HG03442 (cell line): ENCODE data around the gene NHSL2.

Experiments
- ATAC-seq: cut with Tn5 transposase; IDR thresholded peaks from one replicate; pipeline ENCODE4 v1.9.1; 2021; ENCODE audit warnings: mild to moderate bottlenecking, moderate library complexity; ENCODE audit not compliant: unreplicated experiment

Gene NHSL2

DNA sequence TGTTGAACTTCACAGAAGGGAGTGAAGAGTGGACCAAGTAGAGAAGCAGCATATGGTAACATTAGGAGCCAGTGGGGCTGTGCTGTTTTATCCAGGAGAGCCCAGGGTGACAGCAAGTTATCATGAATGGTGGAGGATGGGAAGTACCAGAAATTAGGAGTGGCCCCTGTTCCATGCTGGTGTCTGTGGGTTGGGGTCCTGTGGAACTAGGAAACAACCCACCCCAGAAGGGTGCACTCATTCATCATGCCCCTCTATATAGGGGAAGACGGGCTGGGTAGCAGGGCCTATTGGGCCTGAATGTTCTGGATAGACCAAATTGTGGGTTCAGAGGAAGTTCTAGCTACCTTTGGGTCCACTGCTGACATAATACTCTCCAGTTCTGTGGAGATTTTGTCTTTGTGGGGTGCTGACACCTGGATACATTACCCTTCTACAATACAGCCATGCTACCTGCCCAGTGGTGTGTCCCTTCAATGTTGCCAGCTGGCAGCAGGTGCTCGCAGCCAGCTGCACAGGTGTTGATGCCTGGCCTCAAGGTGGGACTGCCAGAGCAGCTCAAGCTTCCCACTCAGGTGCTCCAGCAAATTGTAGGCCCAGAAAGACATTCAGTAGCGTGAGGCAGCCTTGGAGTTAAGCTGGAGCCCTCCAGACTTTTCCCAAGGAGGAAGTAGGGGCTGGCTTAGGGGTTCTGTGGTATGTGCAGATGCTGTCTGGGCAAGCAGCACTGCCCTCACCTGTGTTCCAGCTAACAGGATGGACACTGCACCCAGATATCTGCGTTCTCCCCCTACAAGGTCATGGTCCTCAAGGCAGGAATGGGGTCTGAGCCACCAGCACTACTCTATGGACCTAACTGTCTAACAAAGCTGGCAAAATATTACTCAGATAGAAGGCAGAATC lies 106.5 kb downstream of the NHSL2 start:
- no peak for ATAC-seq

DNA sequence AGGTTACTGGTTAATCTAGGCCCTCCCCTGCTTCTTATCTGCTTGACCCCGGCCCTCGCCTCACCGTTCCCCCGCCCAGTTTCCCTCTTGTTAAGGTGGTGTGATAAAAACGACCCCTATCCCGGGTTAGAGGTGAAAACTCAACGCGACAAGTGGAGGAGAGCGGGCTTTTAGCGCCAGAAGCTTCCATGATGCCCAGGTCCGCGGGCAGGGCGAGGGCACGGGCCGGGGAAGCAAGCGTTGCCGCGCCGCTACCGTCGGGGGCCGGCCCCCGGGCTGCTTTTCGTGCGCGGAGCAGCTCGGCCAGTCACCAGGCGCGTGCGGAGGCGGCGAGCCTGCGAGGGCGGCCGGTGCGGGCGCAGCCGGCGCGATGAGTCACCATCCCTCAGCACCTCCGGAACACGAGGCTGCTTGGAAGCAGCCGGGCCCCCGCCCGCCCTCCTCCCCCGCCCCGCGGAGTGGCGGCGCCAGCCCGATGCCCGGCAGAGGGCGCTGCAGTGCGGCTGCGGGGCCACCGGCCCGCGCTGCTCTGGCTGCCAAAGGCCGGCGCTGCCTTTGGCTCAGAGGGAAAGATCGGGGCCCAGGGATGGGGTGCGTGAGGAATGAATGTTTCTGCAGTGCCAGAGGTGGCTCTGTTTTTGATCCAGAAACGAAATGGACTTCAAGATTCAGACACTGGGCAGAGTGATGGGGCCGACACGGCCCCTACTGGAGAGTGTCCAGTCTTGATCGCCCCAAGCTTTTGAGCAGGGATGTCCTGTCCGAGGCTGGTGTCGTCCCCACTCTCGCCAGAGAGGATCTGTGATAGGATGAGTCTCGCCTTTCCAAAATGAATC lies 107.8 kb downstream of the NHSL2 start:
- peak; percentile 66 for ATAC-seq

DNA sequence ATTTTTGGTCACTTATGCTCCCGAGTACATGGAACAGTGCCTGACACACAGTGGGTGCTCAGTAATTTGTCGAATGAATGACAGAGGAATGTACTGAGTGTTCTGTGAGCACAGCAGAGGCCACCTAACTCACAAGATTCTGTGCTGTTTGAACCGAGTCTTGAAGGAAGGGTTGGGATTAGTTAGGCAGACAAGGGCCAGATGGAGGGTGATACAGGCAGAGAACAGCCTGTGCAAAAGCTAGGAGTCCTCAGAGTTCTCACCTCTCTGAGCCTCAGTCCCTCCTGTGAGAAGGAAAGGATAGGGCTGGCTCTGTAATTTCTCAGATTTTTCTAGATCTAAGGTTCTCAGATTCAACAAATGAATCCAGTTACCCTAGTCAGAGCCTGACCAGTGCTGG lies 108.8 kb downstream of the NHSL2 start:
- ATAC-seq: no peak

DNA sequence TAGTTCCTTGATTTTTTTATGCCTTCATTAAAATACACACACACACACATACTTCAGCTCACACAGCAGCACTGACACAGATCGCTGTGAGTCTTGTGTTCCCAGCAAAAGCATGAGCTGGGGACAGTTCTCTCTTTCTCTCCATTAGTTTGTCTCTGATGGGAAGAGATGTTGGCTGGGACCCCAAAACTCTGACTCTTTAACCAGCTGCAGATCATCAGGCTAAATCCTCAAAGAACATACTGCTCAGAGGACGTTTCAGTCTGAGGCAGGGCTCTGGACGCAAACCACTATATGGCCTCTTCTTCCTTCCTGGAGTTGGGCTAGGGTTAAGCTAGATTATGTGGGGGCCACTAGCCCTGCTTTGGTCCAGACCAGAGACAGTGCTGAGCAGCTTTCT lies 109.6 kb downstream of the NHSL2 start:
- no peak for ATAC-seq

DNA sequence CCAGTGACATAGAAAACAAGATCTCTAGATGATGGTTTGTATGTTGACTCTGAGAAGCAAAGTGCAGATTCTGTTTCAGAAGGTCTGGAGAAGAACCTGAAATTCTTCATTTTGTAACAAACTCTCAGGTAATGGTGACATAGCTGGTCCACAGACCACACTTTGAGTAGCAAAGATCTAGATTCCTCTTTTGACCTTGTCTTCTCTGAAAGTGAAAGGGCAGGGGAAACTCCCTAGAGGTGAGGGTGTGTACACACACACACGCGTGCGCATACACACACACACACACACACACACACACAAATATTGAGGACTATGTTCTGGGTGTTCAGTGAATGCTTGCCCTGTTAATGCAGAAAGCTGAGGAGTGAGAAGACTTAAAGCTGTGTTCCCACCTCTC lies 110.1 kb downstream of the NHSL2 start:
- peak; percentile 68 for ATAC-seq

DNA sequence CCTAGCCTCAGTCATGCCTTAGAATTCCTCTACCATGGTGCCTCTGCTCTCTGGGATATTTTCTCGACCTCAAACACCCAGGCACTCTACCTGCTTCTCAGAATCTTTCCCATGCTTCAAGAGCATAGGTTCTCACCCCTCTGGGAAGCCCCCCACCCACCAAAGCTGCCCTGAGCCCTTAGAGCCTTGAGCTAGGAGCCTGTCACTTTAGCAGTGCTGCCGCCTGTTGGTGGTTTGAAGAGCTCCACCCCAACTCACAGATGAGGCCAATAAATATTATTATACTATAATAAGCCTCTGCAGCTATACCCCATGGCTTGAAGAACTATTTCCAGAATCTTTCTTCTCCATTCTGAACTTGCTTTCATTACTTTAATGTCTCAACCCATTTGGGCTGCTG lies 111.3 kb downstream of the NHSL2 start:
- no peak for ATAC-seq

DNA sequence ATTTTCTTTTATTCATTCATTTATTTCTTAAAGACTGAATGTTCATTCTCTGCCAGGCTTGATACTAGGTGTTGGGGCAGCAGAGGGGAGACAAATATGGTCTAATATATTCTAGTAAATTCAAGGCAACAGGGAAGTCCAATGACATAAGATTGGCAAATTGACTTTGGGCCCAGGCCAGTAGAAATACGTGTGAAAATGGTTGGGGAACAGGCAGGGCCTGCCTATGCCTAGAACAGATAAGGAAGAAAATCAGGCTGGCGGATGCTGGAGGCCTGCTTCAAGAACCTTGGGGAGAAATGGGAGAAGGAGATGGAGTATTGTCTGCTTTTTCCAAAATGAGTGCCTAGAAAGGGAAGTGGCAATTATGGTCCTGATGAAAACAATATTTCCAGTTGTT lies 112.4 kb downstream of the NHSL2 start:
- ATAC-seq: no peak

DNA sequence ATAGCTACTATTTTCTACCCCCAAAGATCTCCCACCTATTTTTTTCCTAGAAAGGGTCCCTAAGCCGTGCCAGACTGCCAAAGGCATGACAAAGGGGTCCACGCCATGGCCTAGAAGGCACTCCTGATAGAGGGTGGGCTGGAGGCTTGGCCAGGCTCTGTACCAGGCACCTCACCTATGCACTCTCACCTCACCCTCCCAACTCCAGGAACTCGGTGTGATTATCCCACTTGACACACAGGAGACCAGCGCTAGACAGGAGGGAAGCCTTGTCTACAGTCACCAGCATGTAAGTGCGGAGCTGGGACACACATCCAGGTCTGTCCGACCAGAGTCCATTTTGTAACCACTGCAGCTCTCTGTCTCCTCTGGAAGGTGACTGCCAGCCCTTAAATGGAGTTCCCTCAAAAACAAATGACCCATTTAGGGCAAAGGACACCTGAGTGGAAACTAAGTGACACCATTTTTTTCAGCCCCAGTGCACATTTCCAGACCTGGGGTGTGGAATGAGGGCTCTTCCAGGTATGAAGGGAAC lies 114.7 kb downstream of the NHSL2 start:
- no peak for ATAC-seq

DNA sequence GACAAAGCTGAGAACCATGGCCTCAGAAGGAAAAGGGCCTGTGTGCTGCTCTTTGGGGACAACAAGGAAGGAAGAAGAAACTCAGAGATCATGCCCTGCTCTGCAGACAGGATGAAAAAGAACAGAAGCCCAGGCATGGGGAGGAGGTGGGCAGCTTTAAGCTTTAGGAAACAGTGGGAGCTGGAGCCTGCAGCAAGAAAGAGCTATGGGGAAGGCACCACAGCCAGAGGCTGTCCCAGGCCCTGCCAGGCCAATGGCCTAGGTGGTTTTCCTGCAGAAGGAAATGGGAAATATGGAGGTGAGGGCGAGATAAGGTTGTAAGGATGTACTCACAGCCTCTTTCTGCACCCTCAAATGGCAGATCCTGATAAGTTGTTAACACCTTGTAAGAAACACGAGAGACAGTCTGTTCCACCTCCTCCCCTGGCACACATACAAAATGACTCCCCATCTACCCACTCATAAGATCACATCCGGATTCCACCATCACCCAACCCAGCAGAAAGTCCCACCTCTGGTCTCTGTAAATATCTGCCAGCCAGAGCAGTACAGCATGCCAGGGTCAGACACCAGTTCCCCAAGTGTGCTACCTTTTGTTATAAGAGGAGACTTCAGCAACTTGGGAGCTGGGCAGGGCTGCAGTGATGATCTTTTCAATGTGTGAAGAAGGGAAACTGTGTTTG lies 115.8 kb downstream of the NHSL2 start:
- no peak for ATAC-seq

DNA sequence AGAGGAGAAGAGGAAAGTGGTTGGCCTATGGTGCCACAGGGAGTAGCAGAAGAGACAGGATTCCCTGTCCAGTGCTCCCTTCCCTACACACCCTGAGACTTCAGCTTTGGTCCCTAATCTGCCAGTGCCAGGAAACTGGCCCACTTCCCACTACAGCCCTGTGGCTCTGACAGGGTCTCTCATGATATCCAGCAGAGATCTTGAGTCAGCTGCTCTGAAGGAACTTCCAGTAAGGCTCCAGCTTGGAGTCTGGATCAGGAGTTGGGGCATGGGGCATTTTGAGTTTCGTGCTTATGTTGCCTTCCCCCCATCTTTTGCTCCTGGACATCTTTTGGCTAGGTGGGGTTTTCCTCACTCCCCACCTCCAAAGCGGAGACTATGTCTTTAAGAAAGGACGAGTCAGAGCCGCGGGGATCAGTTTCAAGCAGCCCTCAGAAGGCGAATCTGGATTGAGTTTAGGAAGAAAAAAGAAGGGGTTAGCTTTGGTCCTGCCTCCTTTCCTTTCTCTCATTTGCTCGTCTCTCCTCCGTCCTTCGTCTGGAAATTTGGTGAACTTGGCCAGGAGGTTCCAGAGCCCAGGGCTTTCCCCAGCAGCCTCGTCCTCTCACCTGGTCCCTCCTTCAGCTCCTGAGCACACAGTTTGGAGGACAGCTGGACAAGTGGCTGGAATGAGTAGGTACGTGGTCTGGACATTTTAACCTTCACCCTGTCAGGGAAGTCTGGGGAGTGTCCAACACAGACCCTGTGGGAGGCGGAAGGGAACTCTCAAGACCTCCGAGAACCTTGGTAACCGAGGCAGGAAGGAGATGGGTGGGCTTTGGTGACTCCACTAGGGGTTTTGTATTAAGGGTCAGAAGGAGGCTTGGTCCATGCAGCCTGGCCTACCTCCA lies 116.6 kb downstream of the NHSL2 start:
- ATAC-seq: no peak

DNA sequence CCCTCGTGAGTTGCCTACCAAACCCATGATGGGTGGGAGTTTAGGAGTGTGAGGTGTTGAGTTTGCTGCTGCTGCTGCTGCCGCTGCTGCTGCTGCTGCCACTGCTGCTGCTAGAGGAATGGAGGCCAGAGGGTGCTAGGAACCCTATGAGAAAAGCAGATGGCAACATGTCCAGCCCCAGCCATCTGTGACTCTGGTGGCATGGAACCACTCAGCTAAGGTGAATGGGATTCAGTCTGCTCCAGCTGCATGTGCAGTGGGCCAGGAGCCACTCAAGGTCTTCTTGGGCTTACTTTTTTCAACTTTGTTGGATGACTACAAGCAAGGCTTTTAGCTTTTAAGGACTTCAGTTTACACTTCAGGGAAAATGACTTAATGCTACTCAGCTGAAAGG lies 117.3 kb downstream of the NHSL2 start:
- no peak for ATAC-seq

DNA sequence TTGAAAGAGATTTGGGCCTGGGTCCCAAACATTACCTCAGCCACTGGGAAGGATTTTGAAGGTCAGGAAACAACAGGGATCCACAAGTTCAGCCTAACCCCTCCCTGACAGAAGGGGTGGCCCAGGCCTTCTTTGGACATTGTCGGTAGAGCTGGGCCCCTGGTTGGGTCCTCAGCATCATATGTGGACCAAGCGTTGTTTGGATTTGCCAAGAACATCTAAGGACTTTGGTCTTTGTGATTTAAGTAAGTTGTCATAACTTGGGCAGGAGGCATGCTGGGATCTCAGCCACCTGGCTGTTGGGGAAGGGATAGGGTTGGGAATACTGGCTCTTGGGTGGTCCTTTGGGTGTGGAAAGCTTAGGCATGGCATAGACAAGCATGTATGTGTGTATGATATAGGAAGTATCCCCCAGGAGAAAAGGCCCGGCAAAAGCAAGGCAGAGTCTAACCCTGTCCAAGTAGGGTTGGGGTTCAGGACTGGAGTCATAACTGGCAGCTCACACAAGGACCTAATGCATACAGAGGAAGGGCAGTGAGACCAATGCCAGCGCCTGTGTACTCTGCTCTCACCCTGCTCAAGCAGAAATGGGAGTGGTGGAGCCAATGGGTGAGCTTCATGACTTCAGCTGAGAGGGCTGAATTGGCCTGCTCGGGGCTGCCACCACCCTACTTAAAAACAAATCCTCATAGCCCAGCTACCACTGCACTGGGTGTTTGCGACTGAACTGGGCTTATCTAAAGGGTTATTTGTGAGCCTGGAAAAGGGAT lies 118.2 kb downstream of the NHSL2 start:
- ATAC-seq: no peak

DNA sequence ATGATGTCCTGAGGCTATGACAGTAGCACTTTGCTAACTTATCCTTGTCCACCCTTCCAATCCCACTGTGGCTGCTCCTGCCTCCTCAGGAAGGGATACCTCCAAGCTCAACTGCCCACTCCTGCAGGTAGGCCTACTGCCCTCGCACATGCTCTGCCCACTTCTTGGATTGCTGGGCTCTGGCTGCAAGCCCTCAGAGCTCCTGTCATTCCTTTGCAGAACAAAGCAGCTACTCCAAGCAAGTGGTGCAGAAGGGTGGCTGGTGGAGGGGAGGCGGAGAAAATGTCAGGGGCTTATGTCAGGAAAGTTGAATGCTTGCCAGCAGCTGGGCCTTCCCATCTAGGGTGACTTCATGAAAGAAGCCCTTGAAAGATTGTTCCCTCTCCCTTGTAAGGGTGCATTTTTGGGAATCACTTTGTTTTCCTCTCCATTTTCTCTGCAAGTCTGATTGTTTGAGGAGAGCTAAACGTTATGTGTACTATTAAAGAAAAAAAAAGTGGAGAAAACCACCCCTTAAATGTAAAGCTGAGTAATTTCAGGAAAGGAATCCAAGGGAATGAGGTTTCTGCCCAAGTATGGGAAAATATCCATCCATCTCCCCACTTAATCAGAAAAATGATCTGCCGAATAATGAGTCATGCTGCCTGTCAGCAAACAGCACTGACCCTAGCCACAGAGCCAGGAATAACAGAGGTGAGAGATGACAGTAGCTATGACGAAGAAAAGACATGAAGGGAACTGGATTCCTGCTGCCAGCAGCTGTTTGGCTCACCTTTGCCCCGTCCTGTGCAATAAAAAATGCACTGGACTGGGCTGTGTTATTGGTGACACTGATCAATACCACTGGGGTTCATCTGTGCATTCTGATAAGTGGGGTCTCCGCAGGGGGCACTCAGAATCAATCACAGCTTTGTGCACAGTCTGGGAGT lies 119.1 kb downstream of the NHSL2 start:
- ATAC-seq: no peak

DNA sequence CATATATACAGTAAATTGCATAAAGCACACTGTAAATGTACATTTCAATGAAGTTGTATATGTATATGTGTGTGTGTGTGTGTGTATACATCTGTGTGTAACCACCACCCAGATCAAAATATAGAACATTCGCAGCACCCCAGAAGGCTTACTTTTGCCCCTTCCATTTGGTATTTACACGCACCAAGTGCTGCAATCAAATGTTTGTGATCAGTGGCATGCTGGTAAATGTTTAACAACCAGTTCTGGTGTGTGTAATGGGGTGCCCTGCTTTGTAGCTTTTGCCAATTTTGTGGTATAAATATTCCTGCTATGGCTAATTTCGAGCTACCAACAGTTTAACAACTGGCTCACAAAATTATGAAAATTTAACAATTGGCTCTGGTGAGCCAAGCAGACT lies 119.8 kb downstream of the NHSL2 start:
- no peak for ATAC-seq

DNA sequence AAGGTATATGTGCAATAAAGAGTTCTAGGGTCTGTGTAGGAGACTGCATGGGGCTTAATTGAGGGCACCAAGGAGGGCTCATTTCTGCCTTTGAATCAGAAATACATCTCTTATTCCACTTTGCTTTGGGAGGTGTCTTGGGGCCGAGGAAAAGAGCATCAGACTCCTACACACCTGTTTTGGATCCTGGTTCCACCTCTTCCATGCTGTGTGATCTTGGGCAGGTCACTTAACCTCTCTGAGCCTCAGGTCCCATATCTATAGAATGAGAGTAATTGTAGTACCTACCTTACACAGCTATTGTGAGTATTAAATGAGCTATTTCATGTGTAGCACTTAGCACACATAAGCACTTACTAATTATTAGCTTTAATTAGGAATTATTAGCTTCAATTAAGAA lies 120.5 kb downstream of the NHSL2 start:
- ATAC-seq: no peak

DNA sequence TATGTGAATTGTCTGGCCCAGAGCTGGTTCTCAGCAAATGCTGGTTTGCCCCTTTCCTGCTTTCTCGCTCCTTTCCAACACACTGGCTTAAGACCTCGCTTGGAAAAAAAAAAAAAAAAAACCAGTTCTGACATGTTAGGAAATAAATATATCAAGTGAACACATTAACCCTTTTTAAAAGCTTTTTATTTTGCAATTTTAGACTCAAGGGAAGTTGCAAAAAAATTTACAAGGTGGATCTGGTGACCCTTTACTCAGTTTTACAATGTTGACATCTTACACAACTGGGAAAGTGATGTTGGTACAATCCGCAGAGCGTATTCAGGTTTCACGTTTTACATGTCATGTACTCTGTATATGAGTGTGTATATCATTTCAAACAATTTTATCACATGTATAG lies 121.0 kb downstream of the NHSL2 start:
- no peak for ATAC-seq

DNA sequence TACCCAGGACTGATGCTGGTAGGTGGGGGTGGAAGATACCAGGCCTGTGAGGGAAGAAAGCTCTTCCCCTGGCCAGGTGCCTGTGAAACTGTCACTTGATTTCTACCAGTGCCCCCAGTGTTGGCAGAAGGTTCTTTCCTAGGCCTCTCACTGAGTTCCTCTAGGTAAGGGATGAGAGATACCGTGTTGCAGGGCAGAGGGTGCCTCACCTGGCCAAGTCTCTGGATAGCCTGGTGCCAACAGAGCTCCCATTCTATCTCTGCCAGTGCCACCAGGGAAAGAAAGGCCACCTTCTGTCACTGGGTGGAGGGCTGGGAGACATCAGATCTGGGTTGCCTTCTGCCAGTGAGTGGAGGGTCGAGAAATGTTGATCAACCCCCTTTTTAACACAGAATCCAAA lies 127.0 kb downstream of the NHSL2 start:
- ATAC-seq: no peak

DNA sequence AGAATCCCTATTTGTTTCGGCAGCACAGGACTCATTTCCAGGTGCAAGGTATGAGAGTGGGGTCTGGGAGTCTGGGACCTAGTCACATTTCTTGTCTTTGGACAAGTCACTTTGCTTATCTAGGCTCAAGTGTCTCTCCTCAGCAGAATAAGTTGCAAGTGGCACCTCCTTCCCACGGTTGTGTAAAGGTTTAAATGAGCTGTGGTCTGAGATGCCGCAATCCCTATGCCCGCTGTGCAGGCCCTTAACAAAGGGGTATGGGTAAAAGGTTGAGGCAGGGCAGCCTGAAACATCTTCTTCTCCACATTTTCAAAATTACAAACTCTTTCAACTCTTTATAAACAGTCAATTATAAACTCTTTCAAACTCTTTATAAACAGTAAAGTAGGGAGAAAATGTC lies 127.4 kb downstream of the NHSL2 start:
- no peak for ATAC-seq
